ENCODE data around the gene LOXL4.

The LOXL4 gene

GRCh38 chr10:98266647-98267046 lies 1.3 kb downstream of the LOXL4 start:
- peaks cover 4 to 5% of the 10 kb centered on the region in 2 donors for H3K4me1 ChIP-seq (ENCODE audit: control insufficient read depth in 2 of 2, insufficient read depth in 2 of 2, low read length in 2 of 2)
- no peaks in the 10 kb centered on the region for H3K9me3 ChIP-seq (ENCODE audit: control insufficient read depth in 2 of 2, low read length in 2 of 2)
- H3K36me3 ChIP-seq (ENCODE audit: control insufficient read depth in 2 of 2, insufficient read depth in 2 of 2, low read length in 2 of 2): no peaks in the 10 kb centered on the region
- H3K27ac ChIP-seq (ENCODE audit: low read depth in 2 of 2, low read length in 2 of 2): no peak overlapping the region
- H3K4me3 ChIP-seq (ENCODE audit: low read length in 2 of 2): no peak overlapping the region
- peaks cover 24% of the 10 kb centered on the region in 2 donors for H3K27me3 ChIP-seq (ENCODE audit: control insufficient read depth in 2 of 2, insufficient read depth in 2 of 2, low read length in 2 of 2)
- no peak overlapping the region for H3K9ac ChIP-seq (ENCODE audit: low read depth in 1 of 2, low read length in 2 of 2)

GRCh38 chr10:98265403-98266378 lies 2.3 kb downstream of the LOXL4 start:
- H3K4me3 ChIP-seq (ENCODE audit: low read length in 2 of 2): no peak overlapping the region
- no peak overlapping the region for H3K27ac ChIP-seq (ENCODE audit: low read depth in 2 of 2, low read length in 2 of 2)
- H3K27me3 ChIP-seq (ENCODE audit: control insufficient read depth in 2 of 2, insufficient read depth in 2 of 2, low read length in 2 of 2): peaks cover 22 to 24% of the 10 kb centered on the region in 2 donors
- no peaks in the 10 kb centered on the region for H3K9me3 ChIP-seq (ENCODE audit: control insufficient read depth in 2 of 2, low read length in 2 of 2)
- no peak overlapping the region for H3K9ac ChIP-seq (ENCODE audit: low read depth in 1 of 2, low read length in 2 of 2)
- H3K36me3 ChIP-seq (ENCODE audit: control insufficient read depth in 2 of 2, insufficient read depth in 2 of 2, low read length in 2 of 2): no peaks in the 10 kb centered on the region
- peaks cover 4 to 5% of the 10 kb centered on the region in 2 donors for H3K4me1 ChIP-seq (ENCODE audit: control insufficient read depth in 2 of 2, insufficient read depth in 2 of 2, low read length in 2 of 2)

GRCh38 chr10:98264378-98265065 lies 3.5 kb downstream of the LOXL4 start:
- Histone ChIP-seq H3K9me3 (ENCODE audit: control insufficient read depth in 2 of 2, low read length in 2 of 2) (no peaks in the 10 kb centered on the region), H3K27ac (ENCODE audit: low read depth in 2 of 2, low read length in 2 of 2) (no peak overlapping the region), H3K36me3 (ENCODE audit: control insufficient read depth in 2 of 2, insufficient read depth in 2 of 2, low read length in 2 of 2) (no peaks in the 10 kb centered on the region), H3K27me3 (ENCODE audit: control insufficient read depth in 2 of 2, insufficient read depth in 2 of 2, low read length in 2 of 2) (peaks cover 19 to 21% of the 10 kb centered on the region in 2 donors), H3K4me1 (ENCODE audit: control insufficient read depth in 2 of 2, insufficient read depth in 2 of 2, low read length in 2 of 2) (peaks cover 4 to 5% of the 10 kb centered on the region in 2 donors), H3K9ac (ENCODE audit: low read depth in 1 of 2, low read length in 2 of 2) (no peak overlapping the region), H3K4me3 (ENCODE audit: low read length in 2 of 2) (no peak overlapping the region)

GRCh38 chr10:98263088-98263487 lies 4.9 kb downstream of the LOXL4 start:
- H3K27ac ChIP-seq (ENCODE audit: low read depth in 2 of 2, low read length in 2 of 2): no peak overlapping the region
- H3K4me1 ChIP-seq (ENCODE audit: control insufficient read depth in 2 of 2, insufficient read depth in 2 of 2, low read length in 2 of 2): no peaks in the 10 kb centered on the region

GRCh38 chr10:98262571-98262970 lies 5.4 kb downstream of the LOXL4 start:
- Histone ChIP-seq H3K36me3 (ENCODE audit: control insufficient read depth in 2 of 2, insufficient read depth in 2 of 2, low read length in 2 of 2) (no peaks in the 10 kb centered on the region), H3K4me1 (ENCODE audit: control insufficient read depth in 2 of 2, insufficient read depth in 2 of 2, low read length in 2 of 2) (no peaks in the 10 kb centered on the region), H3K27ac (ENCODE audit: low read depth in 2 of 2, low read length in 2 of 2) (no peak overlapping the region), H3K4me3 (ENCODE audit: low read length in 2 of 2) (no peak overlapping the region), H3K9me3 (ENCODE audit: control insufficient read depth in 2 of 2, low read length in 2 of 2) (no peaks in the 10 kb centered on the region), H3K9ac (ENCODE audit: low read depth in 1 of 2, low read length in 2 of 2) (no peak overlapping the region), H3K27me3 (ENCODE audit: control insufficient read depth in 2 of 2, insufficient read depth in 2 of 2, low read length in 2 of 2) (peaks cover 7 to 12% of the 10 kb centered on the region in 2 donors)

More at GRCh38 chr10:98263088-98263487, 4.9 kb downstream of the LOXL4 start:
- Histone ChIP-seq H3K9me3 (ENCODE audit: control insufficient read depth in 2 of 2, low read length in 2 of 2) (no peaks in the 10 kb centered on the region), H3K27me3 (ENCODE audit: control insufficient read depth in 2 of 2, insufficient read depth in 2 of 2, low read length in 2 of 2) (peaks cover 9 to 15% of the 10 kb centered on the region in 2 donors), H3K9ac (ENCODE audit: low read depth in 1 of 2, low read length in 2 of 2) (no peak overlapping the region), H3K4me3 (ENCODE audit: low read length in 2 of 2) (no peak overlapping the region), H3K36me3 (ENCODE audit: control insufficient read depth in 2 of 2, insufficient read depth in 2 of 2, low read length in 2 of 2) (no peaks in the 10 kb centered on the region)

- Histone ChIP-seq H3K4me1 (ENCODE audit: control insufficient read depth in 2 of 2, insufficient read depth in 2 of 2, low read length in 2 of 2) (no peaks in the 10 kb centered on the region), H3K9ac (ENCODE audit: low read depth in 1 of 2, low read length in 2 of 2) (no peak overlapping the region), H3K27me3 (ENCODE audit: control insufficient read depth in 2 of 2, insufficient read depth in 2 of 2, low read length in 2 of 2) (peaks cover under 1 to 6% of the 10 kb centered on the region in 2 donors), H3K36me3 (ENCODE audit: control insufficient read depth in 2 of 2, insufficient read depth in 2 of 2, low read length in 2 of 2) (no peaks in the 10 kb centered on the region), H3K4me3 (ENCODE audit: low read length in 2 of 2) (no peak overlapping the region), H3K9me3 (ENCODE audit: control insufficient read depth in 2 of 2, low read length in 2 of 2) (no peaks in the 10 kb centered on the region), H3K27ac (ENCODE audit: low read depth in 2 of 2, low read length in 2 of 2) (no peak overlapping the region)
These were observed 6.3 kb downstream of the LOXL4 start for GRCh38 chr10:98261436-98262277.

GRCh38 chr10:98260752-98261151 lies 7.2 kb downstream of the LOXL4 start:
- Histone ChIP-seq H3K9me3 (ENCODE audit: control insufficient read depth in 2 of 2, low read length in 2 of 2) (no peaks in the 10 kb centered on the region), H3K27ac (ENCODE audit: low read depth in 2 of 2, low read length in 2 of 2) (no peak overlapping the region), H3K9ac (ENCODE audit: low read depth in 1 of 2, low read length in 2 of 2) (no peak overlapping the region), H3K36me3 (ENCODE audit: control insufficient read depth in 2 of 2, insufficient read depth in 2 of 2, low read length in 2 of 2) (no peaks in the 10 kb centered on the region), H3K4me1 (ENCODE audit: control insufficient read depth in 2 of 2, insufficient read depth in 2 of 2, low read length in 2 of 2) (no peaks in the 10 kb centered on the region), H3K27me3 (ENCODE audit: control insufficient read depth in 2 of 2, insufficient read depth in 2 of 2, low read length in 2 of 2) (no peaks in the 10 kb centered on the region), H3K4me3 (ENCODE audit: low read length in 2 of 2) (no peak overlapping the region)

GRCh38 chr10:98260350-98260749 lies 7.6 kb downstream of the LOXL4 start:
- Histone ChIP-seq H3K36me3 (ENCODE audit: control insufficient read depth in 2 of 2, insufficient read depth in 2 of 2, low read length in 2 of 2) (no peaks in the 10 kb centered on the region), H3K4me1 (ENCODE audit: control insufficient read depth in 2 of 2, insufficient read depth in 2 of 2, low read length in 2 of 2) (peaks cover 0 to 2% of the 10 kb centered on the region in 2 donors), H3K9ac (ENCODE audit: low read depth in 1 of 2, low read length in 2 of 2) (no peak overlapping the region), H3K27me3 (ENCODE audit: control insufficient read depth in 2 of 2, insufficient read depth in 2 of 2, low read length in 2 of 2) (no peaks in the 10 kb centered on the region), H3K9me3 (ENCODE audit: control insufficient read depth in 2 of 2, low read length in 2 of 2) (no peaks in the 10 kb centered on the region), H3K4me3 (ENCODE audit: low read length in 2 of 2) (no peak overlapping the region), H3K27ac (ENCODE audit: low read depth in 2 of 2, low read length in 2 of 2) (no peak overlapping the region)

GRCh38 chr10:98259606-98260315 lies 8.2 kb downstream of the LOXL4 start:
- Histone ChIP-seq H3K27ac (ENCODE audit: low read depth in 2 of 2, low read length in 2 of 2) (no peak overlapping the region), H3K4me1 (ENCODE audit: control insufficient read depth in 2 of 2, insufficient read depth in 2 of 2, low read length in 2 of 2) (peaks cover 0 to 3% of the 10 kb centered on the region in 2 donors), H3K9me3 (ENCODE audit: control insufficient read depth in 2 of 2, low read length in 2 of 2) (no peaks in the 10 kb centered on the region), H3K9ac (ENCODE audit: low read depth in 1 of 2, low read length in 2 of 2) (no peak overlapping the region), H3K4me3 (ENCODE audit: low read length in 2 of 2) (no peak overlapping the region), H3K36me3 (ENCODE audit: control insufficient read depth in 2 of 2, insufficient read depth in 2 of 2, low read length in 2 of 2) (no peaks in the 10 kb centered on the region), H3K27me3 (ENCODE audit: control insufficient read depth in 2 of 2, insufficient read depth in 2 of 2, low read length in 2 of 2) (no peaks in the 10 kb centered on the region)
